Right lobe of liver (tissue), 4 donors: Measurements from ENCODE around the gene NRXN3.

ENCODE experiments used
- CTCF ChIP-seq, 4 donors: fragments of 200-600 bp in 3 of 4; fragments of 450-650 bp in 1 of 4; IDR thresholded peaks; one replicate each; pipeline versions ENCODE4 v1.5.1 to v1.8.0; 2016 to 2022; ENCODE audit warnings: antibody characterized with exemption in 4 of 4, mild to moderate bottlenecking in 2 of 4
- POLR2A ChIP-seq: fragments of 450-650 bp; IDR thresholded peaks from one replicate; pipeline ENCODE4 v1.6.1; 2017; ENCODE audit warnings: antibody characterized with exemption, mild to moderate bottlenecking
- donor health status: DM: no; HTN: no; CAD: no.
- donor health status: DM: no; HTN: no; CAD: no.
- donor health status: DM: no; HTN: yes; CAD: no.

GRCh38 chr14:78710963-78711362 is 540.8 kb downstream of the NRXN3 start:
- TF ChIP-seq CTCF (IDR thresholded peaks at IDR 0.05) (no peak), POLR2A (no peak)
